Cerebellar nuclear complex (tissue), 1 donor: ENCODE measurements around the gene PLCH1.

Source experiments
- DNase-seq, 2 experiments: peaks; one replicate each; lab custom pipeline; 2025; lab: John Stamatoyannopoulos, UW

The PLCH1 gene

DNA sequence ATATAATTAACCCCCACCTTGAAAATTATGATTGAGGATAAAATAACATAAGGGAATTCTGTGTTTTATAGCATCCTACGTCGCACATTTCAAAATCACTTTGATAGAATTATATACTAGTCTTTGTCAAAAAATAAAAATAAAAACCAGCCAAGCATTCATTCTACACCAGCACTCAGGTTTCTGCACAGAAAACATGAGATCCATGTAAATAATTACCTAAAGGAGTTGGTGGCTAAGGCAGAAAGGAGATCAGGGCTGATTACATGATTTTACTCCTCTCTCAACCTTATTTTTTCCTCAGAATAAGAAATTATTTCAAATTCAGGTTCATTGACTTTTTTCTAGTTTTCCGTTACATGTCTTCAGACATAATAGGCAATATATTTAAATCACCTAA, 194.5 kb downstream of the PLCH1 start:
- no peak for DNase-seq

DNA sequence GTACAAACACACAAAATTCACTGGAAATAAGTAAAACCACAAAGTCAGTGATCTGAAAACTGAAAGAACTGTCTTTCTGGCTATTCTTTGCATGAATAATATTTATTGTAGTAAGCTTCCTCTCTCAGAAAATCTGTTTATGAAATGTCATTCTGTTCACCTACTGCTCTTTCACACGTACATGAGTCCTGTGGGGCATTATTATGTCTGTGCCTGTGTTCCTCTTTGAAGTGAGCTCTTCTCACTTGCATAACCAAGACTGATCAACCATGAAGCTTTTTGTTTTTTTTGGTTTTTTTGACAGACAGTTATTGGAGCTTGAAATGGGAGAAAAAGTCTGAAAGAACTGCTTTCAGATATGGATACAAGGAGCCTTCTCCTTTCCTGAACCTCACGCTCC, 195.8 kb downstream of the PLCH1 start:
- no peak for DNase-seq

- no peak for DNase-seq
Observed at GRCh38 chr3:155548195-155548594, 196.7 kb downstream of the PLCH1 start.

GRCh38 chr3:155535098-155535497, 209.8 kb downstream of the PLCH1 start:
- no peak for DNase-seq

- DNase-seq = no peak
Observed at GRCh38 chr3:155528579-155528978, 216.3 kb downstream of the PLCH1 start.

DNA sequence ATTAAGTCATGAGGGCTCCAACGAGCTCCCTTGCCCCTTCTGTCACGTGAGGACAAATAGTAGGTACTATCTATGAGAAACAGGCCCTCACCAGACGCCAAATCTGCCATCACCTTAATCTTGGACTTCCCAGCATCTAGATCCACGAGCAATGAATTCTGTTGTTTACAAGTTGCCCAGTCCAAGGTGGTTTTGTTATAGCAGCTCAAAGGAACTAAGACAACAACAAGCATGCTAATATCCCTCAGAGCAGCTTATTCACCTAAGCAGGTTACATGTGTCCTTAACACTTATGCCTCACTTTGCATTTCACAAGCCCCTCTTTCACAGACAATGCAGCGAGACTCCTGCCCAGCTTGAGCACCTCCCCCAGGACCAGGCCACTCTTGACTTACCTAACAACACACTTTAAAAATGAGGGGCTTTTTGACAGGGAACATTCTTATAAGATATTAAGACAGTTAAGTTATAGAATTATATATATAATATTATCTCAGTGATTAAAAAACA, 219.5 kb downstream of the PLCH1 start:
- DNase-seq = no peak

DNA sequence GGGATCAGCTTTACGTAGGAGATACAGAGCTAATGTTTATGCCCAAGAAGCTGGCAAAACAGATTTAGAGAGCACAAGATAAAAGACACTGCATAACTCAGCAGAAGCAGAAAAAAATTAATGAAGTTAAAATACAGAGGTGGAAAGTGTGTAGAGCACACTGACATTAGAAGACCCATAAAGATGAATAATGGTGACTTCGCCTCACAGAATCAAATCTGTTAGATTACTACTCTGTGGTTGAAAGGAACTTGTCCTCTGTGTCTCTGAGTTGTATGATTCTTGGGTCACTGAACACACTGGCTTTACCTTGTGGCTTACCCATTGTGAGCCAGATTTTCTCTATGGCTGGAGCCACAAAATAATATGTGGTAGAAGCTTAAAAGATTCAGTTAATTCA, 224.4 kb downstream of the PLCH1 start:
- DNase-seq = no peak

DNA sequence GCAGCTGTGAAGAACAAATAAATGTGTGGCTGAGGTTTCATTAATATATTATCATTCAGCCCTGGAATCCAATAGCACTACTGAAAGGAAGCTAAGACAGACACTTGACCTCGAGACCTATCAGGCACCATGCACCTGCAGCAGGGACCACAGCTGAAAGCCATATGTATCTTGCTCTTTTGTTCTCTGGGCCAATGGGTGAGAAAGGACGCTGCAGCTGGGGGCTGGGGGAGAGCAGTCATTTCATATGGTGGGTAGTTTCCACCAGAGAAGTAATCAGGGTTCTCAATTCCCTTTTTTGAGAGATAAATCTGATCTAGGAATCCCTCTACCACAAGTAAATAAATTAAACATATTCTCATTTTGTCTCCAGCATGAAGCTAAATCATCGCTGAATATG, 225.8 kb downstream of the PLCH1 start:
- DNase-seq = no peak

- DNase-seq = no peak
Observed at GRCh38 chr3:155517903-155518302, 227.0 kb downstream of the PLCH1 start.

DNA sequence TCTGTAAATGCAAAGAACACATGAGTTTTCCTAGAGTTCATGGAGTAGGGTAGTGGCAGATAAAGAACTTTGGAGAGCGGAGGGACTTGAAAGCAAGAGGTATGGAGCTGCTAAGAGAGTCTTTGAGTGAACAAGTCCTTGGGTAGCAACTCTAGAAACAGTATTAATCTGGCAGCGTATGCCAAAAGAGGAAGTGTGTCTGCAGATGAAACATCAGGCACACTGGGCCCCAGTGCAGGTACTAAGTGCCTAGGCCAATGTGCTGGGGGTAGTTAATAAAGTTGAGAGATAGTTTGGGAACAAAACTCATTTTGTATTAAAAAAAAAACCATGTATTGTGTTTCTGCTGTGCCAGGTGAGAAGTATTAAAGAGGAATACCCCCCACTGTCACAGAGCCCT, 228.4 kb downstream of the PLCH1 start:
- DNase-seq = no peak

DNA sequence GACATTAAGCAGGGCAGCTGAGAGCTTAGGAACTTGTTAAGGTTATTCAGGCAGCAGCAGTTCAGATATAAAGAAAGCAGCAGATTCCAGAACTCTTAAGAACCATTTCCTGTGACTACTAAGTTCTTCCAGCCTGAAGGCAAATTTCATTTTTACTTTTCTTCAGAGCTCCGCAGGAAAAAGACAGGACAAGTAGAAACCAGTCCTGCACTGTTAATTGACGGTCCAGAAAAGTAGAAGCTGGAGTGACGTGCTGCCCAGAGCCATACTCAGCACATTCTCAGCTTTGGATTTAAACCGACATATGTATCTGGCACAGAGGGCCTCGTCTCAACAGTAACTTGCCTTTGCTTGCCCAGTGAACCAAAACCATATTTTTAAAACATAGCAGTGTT, 232.0 kb downstream of the PLCH1 start:
- no peak for DNase-seq

GRCh38 chr3:155512175-155512866, 232.6 kb downstream of the PLCH1 start:
- no peak for DNase-seq

DNA sequence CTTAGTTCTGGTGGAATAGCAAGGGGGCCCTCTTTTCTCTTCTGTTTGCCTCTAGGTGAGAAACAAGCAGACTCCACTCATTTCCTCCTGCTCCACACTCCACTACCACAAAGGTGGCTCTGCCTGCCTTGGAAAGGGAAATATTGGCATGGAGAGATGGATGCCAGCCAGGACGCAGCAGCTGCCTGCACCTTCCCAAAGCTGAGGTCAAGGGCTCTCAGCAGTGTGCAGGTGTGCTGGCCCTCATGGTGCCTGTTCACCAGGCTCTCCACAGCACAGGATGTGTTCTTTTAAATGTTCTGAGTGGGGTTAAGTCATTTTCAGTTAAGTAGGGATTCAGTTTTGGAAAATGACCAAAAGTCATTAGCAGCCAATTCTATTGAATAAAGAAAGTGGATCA, 240.2 kb downstream of the PLCH1 start:
- DNase-seq = no peak

GRCh38 chr3:155502630-155503029, 242.2 kb downstream of the PLCH1 start:
- no peak for DNase-seq

DNA sequence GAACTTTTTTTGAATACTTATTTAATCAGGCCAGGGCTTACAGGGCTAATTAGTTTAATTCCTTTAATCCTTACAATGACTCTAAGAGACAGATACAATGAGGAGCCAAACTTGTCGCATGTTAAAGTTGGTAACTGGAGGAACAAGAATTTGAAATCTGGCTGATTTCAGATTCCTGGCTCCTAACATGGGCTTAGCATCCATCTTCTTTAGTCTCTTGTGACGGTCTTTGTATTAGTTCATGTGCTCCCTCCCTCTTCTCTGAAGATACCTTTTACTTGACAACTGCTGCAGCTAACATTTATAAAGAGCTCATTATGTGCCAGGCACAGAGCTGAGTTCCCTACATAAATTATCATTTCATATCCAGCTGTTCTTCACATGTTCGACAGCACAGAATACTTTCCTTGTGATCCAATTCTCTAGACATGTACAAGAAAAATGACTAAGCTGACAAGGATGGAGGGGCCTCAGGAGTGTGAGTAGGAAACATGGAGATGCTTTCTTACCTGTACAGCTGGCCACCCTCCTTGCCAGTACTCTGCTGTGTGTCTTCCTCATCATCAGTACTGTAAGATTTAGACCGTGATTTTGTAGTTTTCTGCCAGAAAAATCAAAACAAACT, 244.6 kb downstream of the PLCH1 start:
- no peak for DNase-seq

GRCh38 chr3:155497930-155498647, 246.8 kb downstream of the PLCH1 start:
- DNase-seq = no peak

DNA sequence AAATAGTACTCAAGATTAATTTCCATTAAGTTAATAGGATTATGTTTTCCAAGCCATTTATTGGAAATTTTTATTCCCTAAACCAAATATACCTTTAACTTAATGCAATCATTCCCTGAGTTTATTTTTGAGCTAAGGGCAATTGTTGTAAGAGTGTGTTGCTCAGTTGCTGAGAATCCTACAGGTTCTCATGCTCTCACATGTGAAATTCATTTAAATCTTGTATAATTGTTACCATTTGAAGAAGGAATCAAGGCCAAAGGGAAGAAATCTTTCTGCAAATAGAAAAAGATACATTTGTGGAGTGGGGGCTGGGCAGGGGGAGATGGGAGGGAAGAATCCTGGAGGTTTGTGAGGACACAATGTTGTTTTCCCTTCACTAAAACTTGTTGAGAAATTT, 248.7 kb downstream of the PLCH1 start:
- DNase-seq = no peak

GRCh38 chr3:155495387-155495786, 249.5 kb downstream of the PLCH1 start:
- DNase-seq = no peak

DNA sequence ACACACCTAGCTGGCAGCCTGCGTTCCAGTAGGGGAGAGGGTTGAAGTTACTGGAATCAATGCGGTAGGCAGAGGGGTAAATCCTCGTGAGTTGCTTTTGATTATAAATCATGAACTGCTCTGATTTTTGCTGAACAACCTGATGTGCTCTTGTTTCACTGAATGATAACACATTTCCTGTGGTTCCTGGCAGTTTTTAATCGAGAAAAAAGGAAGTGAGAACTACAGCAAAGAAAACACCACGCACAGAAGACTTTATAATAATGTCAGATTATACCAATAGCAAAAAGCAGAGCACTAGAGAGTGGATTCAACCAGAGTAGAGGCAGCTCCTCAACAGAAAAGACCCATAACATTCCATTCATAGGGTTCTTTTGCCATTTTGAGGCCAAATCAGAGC, 250.5 kb downstream of the PLCH1 start:
- DNase-seq = no peak

DNA sequence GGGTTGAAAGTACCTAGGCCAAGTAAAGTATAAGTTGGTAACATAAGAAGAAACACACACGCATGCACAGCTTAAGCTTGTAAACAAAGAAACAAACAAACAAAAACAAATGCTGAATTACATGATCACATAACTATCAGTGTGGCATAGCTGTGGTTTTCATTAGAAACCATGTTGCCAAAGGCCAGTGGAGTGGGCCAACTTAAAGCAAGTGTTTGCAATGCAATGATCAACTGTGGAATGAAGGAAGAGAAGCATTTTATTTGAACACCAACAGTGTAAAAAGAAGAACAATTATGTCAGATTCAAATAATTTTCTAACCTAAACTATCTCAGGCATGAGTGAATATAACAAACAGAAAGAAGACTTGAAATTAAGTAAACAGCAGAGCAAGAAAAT, 252.0 kb downstream of the PLCH1 start:
- no peak for DNase-seq

DNA sequence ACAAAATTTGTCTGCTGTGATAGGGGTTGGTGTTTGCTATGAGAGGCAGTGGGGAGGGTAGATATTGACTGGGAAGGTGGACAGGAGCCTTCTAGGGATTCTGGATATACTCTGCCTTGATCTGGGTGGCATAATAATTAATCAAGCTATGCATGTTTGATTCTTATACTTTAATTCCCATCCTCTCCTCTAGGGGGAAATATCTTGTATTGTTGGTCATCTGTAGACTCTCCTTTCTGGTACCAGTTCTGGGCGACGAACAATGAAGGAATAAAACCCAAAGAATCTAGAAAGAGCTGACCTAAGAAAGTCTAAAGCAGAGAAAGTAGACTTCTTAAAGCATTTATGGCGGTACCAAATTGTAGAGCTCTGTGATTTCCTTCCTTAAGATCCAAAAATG, 253.2 kb downstream of the PLCH1 start:
- DNase-seq = no peak

DNA sequence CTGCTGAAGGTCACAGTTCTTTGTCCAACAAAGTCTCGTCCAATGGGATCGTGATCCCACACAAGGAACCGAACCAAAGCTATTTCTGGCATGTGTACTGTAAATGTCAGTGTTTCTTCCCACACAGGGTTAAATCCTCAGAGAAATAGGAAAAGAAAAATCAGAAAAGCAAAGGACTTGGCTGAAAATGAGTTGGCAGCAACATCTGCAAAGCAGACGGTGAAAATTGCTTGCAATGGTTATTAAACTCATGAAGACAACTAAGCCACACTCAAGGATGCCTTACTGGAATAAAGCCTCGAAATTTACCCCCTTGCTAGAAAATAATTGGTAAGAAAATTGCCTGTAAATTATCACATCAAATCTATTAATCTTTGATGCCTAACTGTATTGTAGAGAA, 256.2 kb downstream of the PLCH1 start:
- DNase-seq = no peak

- DNase-seq = no peak
Observed at GRCh38 chr3:155485897-155486296, 259.0 kb downstream of the PLCH1 start.
